CD4-positive, alpha-beta T cell treated with Interleukin-1 beta for 1 hour (primary cell): Measurements from ENCODE around the gene AP4M1.
"Not testable (repeated sequence)": the region's sequence is repeated elsewhere in the genome, so short reads cannot be mapped to it uniquely, and the experiment has no call there.

Experiments used
- DNase-seq, 2 donors: peaks; one replicate each; pipeline ENCODE4 v3.0.0-alpha.2; 2020 to 2022

AP4M1 gene

GRCh38 chr7:100132697-100133151 lies 31.3 kb downstream of the AP4M1 start:
- peak; percentile 75 to 76 for DNase-seq

GRCh38 chr7:100137851-100138760 lies 36.7 kb downstream of the AP4M1 start:
- DNase-seq: no peak

GRCh38 chr7:100141555-100141949 lies 40.1 kb downstream of the AP4M1 start:
- no peak for DNase-seq

GRCh38 chr7:100142461-100142860 lies 41.0 kb downstream of the AP4M1 start:
- DNase-seq: no peak

GRCh38 chr7:100146350-100146749 lies 44.9 kb downstream of the AP4M1 start:
- DNase-seq: not testable (repeated sequence)

- DNase-seq: no peak
Measured at GRCh38 chr7:100147278-100147677, 45.8 kb downstream of the AP4M1 start.

- no peak for DNase-seq
Measured at GRCh38 chr7:100148225-100148558, 46.7 kb downstream of the AP4M1 start.

- DNase-seq: peak; percentile 99 to 100
Measured at GRCh38 chr7:100148559-100149328, 47.3 kb downstream of the AP4M1 start, which contains the start of gene LAMTOR4. Gene LAMTOR4 (plus strand): TSS chr7:100148918. CDS start chr7:100148973, 55 bp downstream.

GRCh38 chr7:100152404-100152803 lies 51.0 kb downstream of the AP4M1 start:
- no peak for DNase-seq

GRCh38 chr7:100152937-100153666 lies 51.7 kb downstream of the AP4M1 start:
- no peak for DNase-seq

- no peak for DNase-seq
Measured at GRCh38 chr7:100153708-100154535, 52.5 kb downstream of the AP4M1 start.

- DNase-seq: no peak
Measured at GRCh38 chr7:100154651-100155491, 53.4 kb downstream of the AP4M1 start.

- DNase-seq: no peak
Measured at GRCh38 chr7:100155553-100156317, 54.3 kb downstream of the AP4M1 start.

- peak; percentile 39 to 50 for DNase-seq
Measured at GRCh38 chr7:100156331-100157068, 55.1 kb downstream of the AP4M1 start.

GRCh38 chr7:100157069-100157333 lies 55.6 kb downstream of the AP4M1 start:
- no peak for DNase-seq

GRCh38 chr7:100157334-100158228 lies 56.1 kb downstream of the AP4M1 start:
- DNase-seq: no peak
